Panc1 (cell line): ENCODE results near the gene SLC66A2. TPM values are rescaled to one million over a fixed set of nuclear protein-coding genes. Genes with fewer than 3 reads are reported as not detected.

Experiments
- ATAC-seq: fragments of 200-7000 bp; cut with Tn5 transposase; 2 replicates; pipeline ENCODE4 v1.9.1; 2020; ENCODE audit warnings: mild to moderate bottlenecking, moderate library complexity
- BruUV-seq: library from RNA; stranded (reverse); fragments of 400-500 nt; replicated peaks from 2 replicates; lab custom pipeline; 2021; lab: Mats Ljungman, UMichigan
- CTCF ChIA-PET: fragments of 300-600 bp; sonication (Branson Sonifier 250); formaldehyde crosslinking; loops from one replicate; lab custom pipeline; 2022; ENCODE audit warnings: antibody characterized with exemption; lab: Charles Lee
- POLR2A ChIA-PET: fragments of 300-600 bp; sonication (Branson Sonifier 250); formaldehyde crosslinking; loops from one replicate; lab custom pipeline; 2022; ENCODE audit warnings: antibody characterized with exemption; lab: Charles Lee
- DNase-seq: peaks from one replicate; pipeline ENCODE4 v3.0.0-alpha.2; 2010; ENCODE audit warnings: low read depth, low spot score
- H3K27ac ChIP-seq: 2 replicates; pipeline ENCODE4 v1.5.1; 2011; ENCODE audit warnings: mild to moderate bottlenecking, low read length, inconsistent platforms
- H3K27me3 ChIP-seq: fragments of 200-500 bp; sonication (Bioruptor generic); 2 replicates; pipeline ENCODE4 v1.6.0; 2014; ENCODE audit warnings: low read length, inconsistent platforms; ENCODE audit not compliant: control insufficient read depth, insufficient read depth
- H3K36me3 ChIP-seq: fragments of 200-500 bp; sonication (Bioruptor generic); 2 replicates; pipeline ENCODE4 v1.5.1; 2014; ENCODE audit warnings: inconsistent platforms, mild to moderate bottlenecking, low read length, moderate library complexity; ENCODE audit not compliant: control insufficient read depth, insufficient read depth
- H3K4me1 ChIP-seq: 2 replicates; pipeline ENCODE4 v1.5.1; 2011; ENCODE audit warnings: inconsistent platforms, mild to moderate bottlenecking, low read length, moderate library complexity; ENCODE audit not compliant: control insufficient read depth, insufficient read depth
- H3K4me3 ChIP-seq, 2 experiments: 2 replicates each; pipeline ENCODE4 v1.5.1; 2011 to 2012; ENCODE audit warnings: low read depth in 2 of 2, low read length in 2 of 2, mild to moderate bottlenecking in 2 of 2, inconsistent platforms in 1 of 2, moderate library complexity in 1 of 2
- H3K9me3 ChIP-seq: fragments of 200-500 bp; sonication (Bioruptor generic); 2 replicates; pipeline ENCODE4 v1.5.1; 2014; ENCODE audit warnings: low read depth, mild to moderate bottlenecking, inconsistent platforms, low read length, moderate library complexity; ENCODE audit not compliant: control insufficient read depth, insufficient read depth
- CTCF ChIP-seq: fragments of 450-650 bp; IDR thresholded peaks from 2 replicates; pipeline ENCODE4 v1.5.1; 2017; ENCODE audit warnings: mild to moderate bottlenecking
- POLR2AphosphoS5 ChIP-seq: IDR thresholded peaks from 2 replicates; pipeline ENCODE4 v1.6.1; 2012; ENCODE audit warnings: mild to moderate bottlenecking, low read depth, low read length, moderate library complexity
- REST ChIP-seq, 2 experiments: IDR thresholded peaks; 2 replicates each; pipeline ENCODE4 v1.6.1; 2011 to 2012; ENCODE audit warnings: low read depth in 2 of 2, control low read depth in 1 of 2, low read length in 1 of 2, mild to moderate bottlenecking in 1 of 2, moderate library complexity in 1 of 2; ENCODE audit not compliant: insufficient read depth in 1 of 2
- SIN3A ChIP-seq: IDR thresholded peaks from 2 replicates; pipeline ENCODE4 v1.6.1; 2012; ENCODE audit warnings: low read depth, mild to moderate bottlenecking, low read length, moderate library complexity, borderline replicate concordance; ENCODE audit not compliant: insufficient read depth
- TCF7L2 ChIP-seq: IDR thresholded peaks from 2 replicates; pipeline ENCODE4 v1.6.1; 2011; ENCODE audit warnings: mild to moderate bottlenecking, low read depth, low read length, inconsistent platforms
- in situ Hi-C: cut with HindIII; loops from 2 replicates; pipeline ENCODE4 v1.10.0; 2016; ENCODE audit warnings: low sequenced_read_pairs, low pct_unique_long_range_greater_than_20kb
- intact Hi-C: fragments of 100-400 bp; cut with micrococcal nuclease; formaldehyde crosslinking; loops from one replicate; pipeline ENCODE4 v1.10.0; 2022; ENCODE audit not compliant: unreplicated experiment
- total RNA-seq: library from RNA; stranded (reverse); gene quantifications from one replicate; pipeline ENCODE4 v1.2.1, GENCODE V29; 2021; ENCODE audit not compliant: unreplicated experiment

The SLC66A2 gene
- total RNA-seq, 1 experiment from 2014 or later = 92.5 TPM

GRCh38 chr18:79944746-79945117 is 6.7 kb downstream of the SLC66A2 start:
- no TSS peak for BruUV-seq
- POLR2A ChIA-PET = no interaction called here
- no peaks in the 10 kb centered on the region; the same call in 1 of the 2 replicates for H3K36me3 ChIP-seq
- H3K9me3 ChIP-seq = no peaks in the 10 kb centered on the region
- peaks cover 23% of the 10 kb centered on the region for H3K4me1 ChIP-seq
- intact Hi-C loops = no loop called here
- ATAC-seq (no peak), DNase-seq (no peak)
- CTCF ChIA-PET = interaction anchor here (0.6 kb wide), 1 partner anchor 77 kb away, joined by 3 read pairs; no protein-coding TSS in a partner anchor
- H3K27me3 ChIP-seq = no peaks in the 10 kb centered on the region
- H3K27ac ChIP-seq = peak overlapping the region; percentile 10; the same call in 1 of the 2 replicates
- in situ Hi-C loops = no loop called here
- H3K4me3 ChIP-seq = no peak overlapping the region
- no peak for TF ChIP-seq REST (IDR thresholded peaks at IDR 0.05; ENCODE audit: insufficient read depth in 1 of 2, low read depth in 2 of 2, low read length in 1 of 2)
- no peak for TF ChIP-seq POLR2AphosphoS5
- no peak for TF ChIP-seq SIN3A
- no peak for TF ChIP-seq CTCF
- no peak for TF ChIP-seq TCF7L2

- H3K27ac ChIP-seq = no peak overlapping the region
- in situ Hi-C loops = no loop called here
- peak; percentile 46 for ATAC-seq
- no TSS peak for BruUV-seq
- POLR2A ChIA-PET = no interaction called here
- intact Hi-C loops = no loop called here
- no peak for DNase-seq
- no peak for TF ChIP-seq REST (IDR thresholded peaks at IDR 0.05; ENCODE audit: insufficient read depth in 1 of 2, low read depth in 2 of 2, low read length in 1 of 2)
- no peak for TF ChIP-seq SIN3A
- no peak for TF ChIP-seq CTCF
- no peak for TF ChIP-seq TCF7L2
- no peak for TF ChIP-seq POLR2AphosphoS5
- H3K4me3 ChIP-seq = no peak overlapping the region
- no peaks in the 10 kb centered on the region for H3K27me3 ChIP-seq
- no peaks in the 10 kb centered on the region; the same call in 1 of the 2 replicates for H3K36me3 ChIP-seq
- CTCF ChIA-PET = interaction anchor here (0.6 kb wide), 1 partner anchor 77 kb away, joined by 3 read pairs; no protein-coding TSS in a partner anchor
- peaks cover 22% of the 10 kb centered on the region for H3K4me1 ChIP-seq
- H3K9me3 ChIP-seq = no peaks in the 10 kb centered on the region
Measured at GRCh38 chr18:79944126-79944731, 7.2 kb downstream of the SLC66A2 start.
